K562 (cell line): ENCODE data around the gene COL4A2.

Experiments
- CTCF ChIP-seq, 3 experiments: IDR thresholded peaks in 2 of 3; conservative IDR thresholded peaks in 1 of 3; 2 replicates each; pipeline ENCODE4 v1.5.1; 2011 to 2012; ENCODE audit warnings: low read length in 3 of 3, mild to moderate bottlenecking in 3 of 3, control low read depth in 2 of 3, improper control_type of control experiment in 1 of 3, inconsistent platforms in 1 of 3, low read depth in 1 of 3, mixed read lengths in 1 of 3, moderate library complexity in 1 of 3; ENCODE audit not compliant: insufficient read depth in 2 of 3
- GATAD2B ChIP-seq: fragments of 450-650 bp; IDR thresholded peaks from 2 replicates; pipeline ENCODE4 v1.6.1; 2017; ENCODE audit warnings: mild to moderate bottlenecking, borderline replicate concordance
- JUND ChIP-seq, 2 experiments: IDR thresholded peaks; 2 replicates in 1 of 2; 3 replicates in 1 of 2; pipeline ENCODE4 v1.6.1; 2011; ENCODE audit warnings: borderline replicate concordance in 2 of 2, low read depth in 2 of 2, low read length in 2 of 2, improper control_type of control experiment in 1 of 2, missing biosample characterization in 1 of 2, missing genetic modification characterization in 1 of 2, missing genetic modification reagents in 1 of 2
- ZNF274 ChIP-seq: IDR thresholded peaks from 2 replicates; pipeline ENCODE4 v1.6.1; 2011; ENCODE audit warnings: low read depth, mild to moderate bottlenecking, low read length, moderate library complexity, borderline replicate concordance

DNA sequence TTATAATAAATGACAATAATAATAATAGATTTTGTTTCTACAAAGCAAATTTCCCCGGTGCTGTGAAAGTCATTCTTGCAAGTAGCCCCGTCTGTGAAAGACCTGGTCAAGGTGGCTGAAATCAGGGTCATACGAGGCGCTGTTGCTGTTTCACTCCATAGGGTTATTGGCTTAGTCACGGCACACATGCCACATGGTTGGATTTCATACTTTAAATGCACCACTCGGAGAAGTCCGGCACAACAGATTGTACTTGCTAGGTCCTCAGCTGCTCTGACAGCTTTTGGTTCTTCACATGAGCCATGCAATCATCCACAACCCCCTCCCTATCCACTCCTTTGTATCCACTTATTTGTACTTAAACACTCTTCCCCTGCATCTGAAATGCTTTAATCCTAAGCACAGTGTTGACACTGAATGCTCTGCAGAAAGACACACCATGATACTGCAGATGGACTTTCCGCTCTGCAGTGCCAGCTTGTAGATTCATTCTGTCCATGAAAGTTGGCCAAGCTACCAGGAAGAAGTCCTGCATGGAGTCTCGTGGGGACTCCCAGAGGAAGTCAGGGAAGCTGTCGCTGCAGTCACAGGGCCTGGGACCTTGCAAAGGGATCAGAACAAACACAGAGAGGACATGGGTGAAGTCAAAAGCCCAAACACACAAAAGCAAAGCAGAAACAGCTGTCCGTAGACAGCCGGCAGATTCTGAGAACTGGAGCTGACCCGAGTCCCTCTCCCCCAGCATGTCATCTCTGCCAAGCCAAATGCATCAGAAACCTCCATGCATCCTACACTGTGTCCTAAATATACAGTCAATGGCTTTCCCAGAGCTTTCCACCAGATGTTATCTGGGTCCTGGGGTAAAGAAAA is 124.6 kb downstream of the COL4A2 start:
- TF ChIP-seq CTCF (IDR thresholded peaks at IDR 0.05 in 2 of 3, conservative IDR thresholded peaks at IDR 0.05 in 1 of 3; ENCODE audit: insufficient read depth in 2 of 3, low read depth in 1 of 3, low read length in 3 of 3) = no peak
- no peak for TF ChIP-seq ZNF274
- TF ChIP-seq GATAD2B = no peak
- TF ChIP-seq JUND (IDR thresholded peaks at IDR 0.05; ENCODE audit: borderline replicate concordance, low read depth, low read length) = no peak
- no peak for TF ChIP-seq JUND (tag; IDR thresholded peaks at IDR 0.05; ENCODE audit: borderline replicate concordance, low read depth, low read length)
